ENCODE results near the gene PAM16. TPM values are rescaled to one million over a fixed set of nuclear protein-coding genes. Genes with fewer than 3 reads are reported as not detected.

The PAM16 gene
- total RNA-seq, 1 experiment from 2014 or later, result 80.4 TPM

DNA sequence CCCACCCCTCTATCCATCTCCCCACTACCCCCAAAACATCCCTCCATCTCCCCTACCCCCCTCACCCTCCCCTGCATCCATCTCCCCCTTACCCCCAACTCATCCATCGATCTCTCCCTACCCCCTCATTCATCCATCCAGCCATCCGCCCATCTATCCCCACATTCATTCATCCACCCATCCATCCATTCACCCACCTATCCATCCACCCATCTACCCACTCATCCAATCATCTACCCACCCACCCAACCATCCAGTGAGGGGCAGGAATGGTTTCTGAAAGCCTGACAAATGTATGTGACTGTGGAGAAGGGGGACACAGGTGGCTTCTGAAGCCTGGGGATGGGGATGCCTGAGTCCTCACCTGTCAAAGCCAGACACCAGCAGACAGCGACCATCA lies 8.8 kb upstream of the PAM16 start:
- Histone ChIP-seq H3K14ac (ENCODE audit: insufficient read depth, low read length) (no peak overlapping the region), H3K9ac (ENCODE audit: extremely low read depth, insufficient read length, low read length) (no peak overlapping the region), H3K9me3 (ENCODE audit: control insufficient read depth, low read depth, low read length) (no peaks in the 10 kb centered on the region), H4K8ac (replicated peaks; ENCODE audit: insufficient read length, low read depth, low read length) (no peak overlapping the region), H3T11ph (ENCODE audit: low read length) (no peak overlapping the region), H3K23me2 (ENCODE audit: insufficient read length, low read depth, low read length, poor library complexity, severe bottlenecking) (peaks cover 4% of the 10 kb centered on the region), H2BK12ac (ENCODE audit: insufficient read length, low read depth, low read length) (no peak overlapping the region), H3K4ac (ENCODE audit: low read depth, low read length) (no peak overlapping the region), H4K91ac (ENCODE audit: insufficient read length, low read depth, low read length) (no peak overlapping the region), H2BK120ac (ENCODE audit: low read depth, low read length, poor library complexity, severe bottlenecking) (no peak overlapping the region), H2BK20ac (ENCODE audit: low read depth, low read length, poor library complexity, severe bottlenecking) (no peak overlapping the region), H2BK5ac (ENCODE audit: insufficient read length, low read length) (no peak overlapping the region), H3K23ac (ENCODE audit: insufficient read length, low read depth, low read length) (no peak overlapping the region), H3K79me2 (ENCODE audit: insufficient read depth, low read length) (no peaks in the 10 kb centered on the region), H3K27ac (ENCODE audit: insufficient read length, low read depth, low read length) (no peak overlapping the region), H3K18ac (ENCODE audit: insufficient read length, low read depth, low read length) (no peak overlapping the region), H4K20me1 (ENCODE audit: control insufficient read depth, insufficient read depth, insufficient read length) (no peaks in the 10 kb centered on the region), H3K4me1 (ENCODE audit: insufficient read depth, low read length) (no peaks in the 10 kb centered on the region), H3K56ac (ENCODE audit: insufficient read length, low read depth, low read length) (no peak overlapping the region), H2BK15ac (ENCODE audit: low read depth, low read length) (no peak overlapping the region), H2AFZ (ENCODE audit: low read length) (no peak overlapping the region), H2AK5ac (ENCODE audit: insufficient read length, low read length) (no peak overlapping the region), H4K5ac (ENCODE audit: insufficient read length, low read depth, low read length) (no peak overlapping the region), H3K79me1 (ENCODE audit: insufficient read depth, low read depth, low read length, poor library complexity, severe bottlenecking) (no peaks in the 10 kb centered on the region), H3K27me3 (ENCODE audit: insufficient read depth, low read length) (no peaks in the 10 kb centered on the region), H3K4me2 (ENCODE audit: insufficient read depth, insufficient read length, low read length) (no peak overlapping the region)
- 100% methylated on average over 2 of the region's 3 CpGs for WGBS (ENCODE audit: extremely low coverage, insufficient read length, low lambda C conversion rate)
- TF ChIP-seq, protein P1, sequence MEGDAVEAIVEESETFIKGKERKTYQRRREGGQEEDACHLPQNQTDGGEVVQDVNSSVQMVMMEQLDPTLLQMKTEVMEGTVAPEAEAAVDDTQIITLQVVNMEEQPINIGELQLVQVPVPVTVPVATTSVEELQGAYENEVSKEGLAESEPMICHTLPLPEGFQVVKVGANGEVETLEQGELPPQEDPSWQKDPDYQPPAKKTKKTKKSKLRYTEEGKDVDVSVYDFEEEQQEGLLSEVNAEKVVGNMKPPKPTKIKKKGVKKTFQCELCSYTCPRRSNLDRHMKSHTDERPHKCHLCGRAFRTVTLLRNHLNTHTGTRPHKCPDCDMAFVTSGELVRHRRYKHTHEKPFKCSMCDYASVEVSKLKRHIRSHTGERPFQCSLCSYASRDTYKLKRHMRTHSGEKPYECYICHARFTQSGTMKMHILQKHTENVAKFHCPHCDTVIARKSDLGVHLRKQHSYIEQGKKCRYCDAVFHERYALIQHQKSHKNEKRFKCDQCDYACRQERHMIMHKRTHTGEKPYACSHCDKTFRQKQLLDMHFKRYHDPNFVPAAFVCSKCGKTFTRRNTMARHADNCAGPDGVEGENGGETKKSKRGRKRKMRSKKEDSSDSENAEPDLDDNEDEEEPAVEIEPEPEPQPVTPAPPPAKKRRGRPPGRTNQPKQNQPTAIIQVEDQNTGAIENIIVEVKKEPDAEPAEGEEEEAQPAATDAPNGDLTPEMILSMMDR (conservative IDR thresholded peaks at IDR 0.05), result no peak
- Mint-ChIP-seq H3K27ac (no peak overlapping the region), H3K27me3 (ENCODE audit: low read depth) (no peaks in the 10 kb centered on the region), H3K4me1 (0 out of 4 replicates have a peak, but pooled peaks cover 0 to 3% of the 10 kb centered on the region in 2 experiments), H3K36me3 (ENCODE audit: insufficient read depth in 1 of 3, low read depth in 3 of 3) (peaks cover 2 to 4% (median 2%) of the 10 kb centered on the region in 3 experiments; a peak in 2 of 7 replicates), H3K4me3 (no peak overlapping the region), H3K9me3 (no peaks in the 10 kb centered on the region; a peak in 1 of 5 replicates)
- DNase-seq, result no peak
